Activated CD8-positive, alpha-beta memory T cell treated with anti-CD3 and anti-CD28 coated beads for 48 hours (primary cell): ENCODE results near the gene RETREG2.

Experiments
- DNase-seq, 3 experiments: peaks; one replicate each; pipeline ENCODE4 v3.0.0-alpha.2; 2020; ENCODE audit warnings: low read depth in 2 of 3, low spot score in 2 of 3

RETREG2 gene, protein sequence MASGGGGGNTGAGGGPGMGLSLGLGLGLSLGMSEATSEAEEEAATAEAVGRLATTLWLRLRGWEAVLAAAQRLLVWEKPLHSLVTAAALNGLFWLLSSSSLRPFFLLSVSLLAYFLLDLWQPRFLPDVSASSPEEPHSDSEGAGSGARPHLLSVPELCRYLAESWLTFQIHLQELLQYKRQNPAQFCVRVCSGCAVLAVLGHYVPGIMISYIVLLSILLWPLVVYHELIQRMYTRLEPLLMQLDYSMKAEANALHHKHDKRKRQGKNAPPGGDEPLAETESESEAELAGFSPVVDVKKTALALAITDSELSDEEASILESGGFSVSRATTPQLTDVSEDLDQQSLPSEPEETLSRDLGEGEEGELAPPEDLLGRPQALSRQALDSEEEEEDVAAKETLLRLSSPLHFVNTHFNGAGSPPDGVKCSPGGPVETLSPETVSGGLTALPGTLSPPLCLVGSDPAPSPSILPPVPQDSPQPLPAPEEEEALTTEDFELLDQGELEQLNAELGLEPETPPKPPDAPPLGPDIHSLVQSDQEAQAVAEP

DNA sequence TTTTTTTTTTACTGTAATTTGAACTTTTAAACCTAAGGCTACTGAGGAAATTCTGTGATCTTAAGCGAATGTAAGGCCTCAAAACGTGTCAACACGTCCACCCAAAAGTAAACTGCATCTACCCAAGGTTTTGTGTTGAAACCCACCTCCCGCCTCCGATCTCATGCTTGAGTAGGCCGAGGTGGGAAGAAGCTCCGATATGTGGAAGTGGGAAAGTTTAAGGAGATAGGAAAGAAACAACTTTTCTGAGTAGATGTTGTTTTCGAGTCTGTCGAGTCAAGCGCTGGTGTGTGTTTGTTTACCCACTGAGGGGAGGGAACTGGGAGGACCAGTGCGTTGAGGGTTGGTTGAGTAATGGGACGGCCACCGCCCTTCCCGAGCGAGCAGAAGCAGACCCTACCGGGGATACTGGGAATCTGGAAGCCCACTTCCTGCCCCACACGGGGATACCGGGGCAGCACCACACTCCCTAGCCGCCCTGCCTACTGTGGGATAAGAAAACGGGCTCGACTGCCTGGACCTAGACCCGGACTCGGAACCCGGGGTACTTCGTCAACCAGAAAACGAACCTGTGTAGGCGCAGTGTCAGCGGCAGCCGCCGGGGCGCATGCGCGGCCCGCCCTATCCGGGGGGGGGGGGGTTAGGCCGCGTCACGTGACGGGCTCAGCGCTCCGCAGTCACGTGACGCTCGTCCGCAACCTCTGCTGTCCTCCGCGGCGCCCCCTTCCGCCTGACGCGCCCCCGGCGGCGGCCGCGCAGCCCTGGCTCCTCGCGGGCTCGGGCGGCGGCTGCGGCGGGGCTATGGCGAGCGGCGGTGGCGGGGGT, at the start of gene RETREG2:
TSS of gene RETREG2 (plus strand) at position 724 of the 825 bp plus-strand sequence. CDS start at position 802, 78 bp downstream.
- DNase-seq: peak; percentile 62 to 67 (median 62)

GRCh38 chr2:219128396-219128795, 49.7 kb upstream of the RETREG2 start:
- no peak for DNase-seq

GRCh38 chr2:219129589-219129988, 48.5 kb upstream of the RETREG2 start:
- no peak for DNase-seq

DNA sequence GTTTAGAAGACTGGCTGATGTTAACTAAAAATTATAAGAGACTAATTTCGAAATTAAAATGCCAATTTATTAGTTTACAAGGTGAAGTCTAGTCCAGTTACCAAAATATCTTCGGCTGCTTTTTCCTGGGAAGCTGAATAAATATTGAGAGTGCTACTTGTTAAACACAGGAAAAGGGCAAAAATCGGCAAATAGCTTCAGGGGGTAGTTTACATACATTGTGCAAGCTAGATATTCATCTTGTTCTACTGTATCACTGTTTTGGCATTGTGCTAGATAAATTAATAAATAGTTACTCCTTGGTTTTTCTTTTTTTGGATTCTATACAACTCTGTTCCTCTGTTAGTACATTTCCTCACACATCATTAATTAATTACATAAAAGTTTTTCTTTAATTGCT, 46.7 kb upstream of the RETREG2 start:
- no peak for DNase-seq

DNA sequence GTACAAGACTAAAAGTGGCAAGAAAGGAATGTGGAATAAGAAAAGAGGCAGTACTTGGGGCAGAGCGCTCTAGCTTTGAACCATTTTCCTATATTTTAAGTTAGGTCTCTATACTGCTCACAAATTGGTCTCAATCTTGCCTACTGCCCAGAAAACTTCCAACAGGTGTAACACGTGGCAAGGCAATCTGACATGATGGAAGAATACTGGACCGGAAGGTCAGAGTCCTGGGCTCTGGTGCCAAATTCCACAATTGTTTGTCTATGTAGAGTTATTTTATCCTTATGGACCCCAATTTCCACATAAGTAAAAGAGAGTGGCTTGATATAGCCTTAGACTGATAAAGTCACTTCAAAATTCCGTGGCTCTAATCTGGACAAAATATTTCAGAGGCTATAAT, 46.3 kb upstream of the RETREG2 start:
- no peak for DNase-seq

- no peak for DNase-seq
Observed at GRCh38 chr2:219133976-219134375, 44.1 kb upstream of the RETREG2 start.

DNA sequence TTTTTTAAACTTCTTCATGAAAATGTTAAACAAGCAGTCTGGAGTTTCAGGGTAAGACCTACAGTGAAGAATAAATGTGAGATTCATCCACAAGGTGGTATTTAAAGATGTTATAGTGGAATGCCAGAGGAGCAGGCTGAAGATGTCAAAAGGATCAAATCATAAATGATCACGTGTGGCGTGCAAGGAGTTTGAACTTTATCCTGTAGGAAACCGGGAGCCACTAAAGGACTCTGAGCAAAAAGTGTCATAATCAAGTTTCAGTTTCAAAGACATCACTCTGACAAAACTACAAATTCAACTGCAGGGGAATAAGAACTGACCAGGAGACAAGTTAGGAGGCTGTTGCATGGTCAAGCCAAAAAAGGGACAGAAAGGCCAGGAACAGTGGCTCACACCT, 37.4 kb upstream of the RETREG2 start:
- DNase-seq: no peak

- DNase-seq: no peak
Observed at GRCh38 chr2:219142329-219142728, 35.7 kb upstream of the RETREG2 start.

- no peak for DNase-seq
Observed at GRCh38 chr2:219149667-219150066, 28.4 kb upstream of the RETREG2 start.

DNA sequence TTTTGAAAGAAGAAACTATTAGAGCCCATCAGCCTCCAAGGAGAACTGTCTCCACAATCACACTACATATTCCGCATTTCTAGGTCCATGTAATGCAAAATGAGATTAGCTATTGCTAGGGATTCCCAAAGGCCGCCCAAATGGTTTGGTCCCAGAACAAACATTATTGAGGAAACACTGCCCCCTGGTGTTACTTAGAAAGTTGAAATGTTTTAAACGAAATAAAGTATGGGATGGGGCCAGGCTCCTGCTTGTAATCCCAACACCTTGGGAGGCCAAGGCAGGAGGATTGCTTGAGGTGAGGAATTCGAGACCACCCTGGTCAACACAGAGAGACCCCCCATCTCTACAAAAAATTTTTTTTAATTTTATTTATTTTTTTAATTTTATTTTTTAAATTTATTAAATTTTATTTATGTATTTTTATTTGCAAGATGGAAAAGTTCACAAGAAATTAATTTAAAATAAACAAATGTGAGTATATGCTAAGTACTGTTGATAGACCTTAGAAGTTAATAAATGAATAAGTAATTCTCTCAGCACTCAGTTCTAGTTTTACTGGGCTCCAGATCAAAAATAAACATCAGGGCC, 22.9 kb upstream of the RETREG2 start:
- peak in 1 of 3 experiments; percentile 16 for DNase-seq

- DNase-seq: no peak
Observed at GRCh38 chr2:219157396-219157795, 20.7 kb upstream of the RETREG2 start.

DNA sequence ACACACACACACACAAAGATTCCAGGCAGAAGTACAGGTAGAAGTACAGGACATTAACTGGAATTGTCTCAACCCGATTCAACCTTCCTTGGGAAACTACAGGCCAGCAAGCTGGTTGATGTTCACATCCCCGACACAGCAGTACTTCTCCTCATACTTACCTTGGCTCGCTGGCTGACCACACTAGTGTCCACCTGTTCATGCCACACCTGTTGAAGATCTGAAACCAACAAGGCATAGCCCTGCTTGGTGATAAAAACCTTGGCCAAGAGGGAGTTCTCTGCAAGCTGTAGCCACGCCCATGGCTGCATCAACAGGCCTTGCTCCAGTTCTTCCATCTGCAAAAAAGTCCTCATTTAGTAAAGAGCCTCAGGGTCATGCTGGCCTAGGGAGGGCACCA, 20.1 kb upstream of the RETREG2 start:
- no peak for DNase-seq

DNA sequence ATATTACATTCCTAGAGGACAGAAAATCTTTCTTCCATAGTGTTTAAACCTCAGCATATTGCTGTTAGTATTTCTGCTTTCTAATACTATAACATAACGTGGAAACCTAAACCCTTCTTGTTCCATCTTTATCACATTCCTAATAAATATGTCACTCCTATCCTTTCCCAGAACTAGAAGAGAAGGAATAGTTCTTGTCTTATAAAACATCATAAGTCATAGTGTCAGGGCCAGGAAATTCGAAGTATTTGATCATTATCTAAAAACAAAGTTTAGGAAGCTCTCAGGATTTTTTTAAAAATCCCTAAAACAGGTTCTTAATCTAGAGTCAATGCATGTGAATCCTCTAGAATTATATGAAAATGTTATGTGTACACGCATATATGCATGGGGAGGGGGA, 19.5 kb upstream of the RETREG2 start:
- DNase-seq: no peak

- no peak for DNase-seq
Observed at GRCh38 chr2:219159771-219160185, 18.3 kb upstream of the RETREG2 start.

- peak; percentile 85 to 98 (median 89) for DNase-seq
Observed at GRCh38 chr2:219160186-219161017, 17.7 kb upstream of the RETREG2 start, which contains the start of gene NHEJ1. TSS of gene NHEJ1 (minus strand) at chr2:219160815. CDS start at chr2:219158362, 2,453 bp downstream.

GRCh38 chr2:219161097-219161496, 17.0 kb upstream of the RETREG2 start:
- no peak for DNase-seq

DNA sequence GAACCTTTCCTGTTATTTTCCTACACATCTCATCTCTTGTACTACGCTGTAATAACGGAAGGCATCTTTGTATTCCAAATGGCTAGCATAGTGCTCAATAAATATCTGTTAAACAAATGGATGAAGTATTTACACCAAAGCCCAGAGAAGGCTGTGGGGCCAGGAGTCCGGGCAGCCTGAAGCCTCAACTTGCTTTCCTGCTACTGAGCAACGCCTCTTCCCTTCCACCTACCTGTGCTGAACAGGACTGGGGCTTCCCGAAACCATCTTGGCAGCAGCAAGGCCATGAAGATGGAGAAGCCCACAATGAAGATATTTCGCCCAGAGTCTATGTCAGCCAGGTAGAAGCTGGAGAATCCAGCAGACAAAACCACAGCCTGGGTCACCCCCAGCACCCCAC, 14.9 kb upstream of the RETREG2 start:
- DNase-seq: no peak

DNA sequence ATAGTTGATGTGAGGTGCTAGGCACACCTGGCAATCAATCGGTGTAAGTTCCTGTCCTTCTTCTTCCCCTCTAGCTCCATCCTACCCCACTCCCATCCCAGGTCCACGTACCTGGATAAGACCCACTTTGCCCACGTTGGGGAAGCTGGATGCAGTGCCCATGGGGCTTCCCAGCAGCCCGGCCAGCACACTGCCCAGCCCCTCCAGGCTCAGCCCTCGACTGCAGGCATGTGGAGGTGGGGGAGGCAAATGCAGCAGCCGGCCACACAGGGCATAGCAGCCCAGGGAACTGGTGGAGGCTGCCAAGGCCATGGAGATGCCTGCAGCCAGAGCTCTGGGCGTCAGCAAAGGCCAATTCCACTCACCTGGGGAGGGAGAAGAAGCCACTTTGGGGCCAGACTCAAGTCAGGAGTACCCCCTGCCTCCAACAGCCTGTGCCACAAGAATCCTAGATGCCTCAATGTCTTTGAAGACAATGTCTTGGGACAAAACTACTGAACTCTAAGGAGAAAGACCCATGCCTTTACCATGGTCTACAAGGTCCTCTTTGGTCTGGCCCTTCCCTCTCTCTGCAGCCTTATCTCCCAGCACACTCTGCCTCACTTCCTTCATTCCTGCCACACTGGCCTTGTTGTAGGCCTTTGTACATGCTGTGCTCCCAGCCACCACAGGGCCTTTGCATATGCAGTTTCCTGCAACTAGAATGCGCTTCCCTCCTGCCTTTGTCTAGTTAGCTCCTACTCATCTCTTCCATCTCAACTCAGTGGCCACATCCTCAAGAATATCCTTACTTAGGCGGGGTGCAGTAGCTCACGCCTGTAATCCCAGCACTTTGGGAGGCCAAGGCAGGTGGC, 12.8 kb upstream of the RETREG2 start:
- no peak for DNase-seq

DNA sequence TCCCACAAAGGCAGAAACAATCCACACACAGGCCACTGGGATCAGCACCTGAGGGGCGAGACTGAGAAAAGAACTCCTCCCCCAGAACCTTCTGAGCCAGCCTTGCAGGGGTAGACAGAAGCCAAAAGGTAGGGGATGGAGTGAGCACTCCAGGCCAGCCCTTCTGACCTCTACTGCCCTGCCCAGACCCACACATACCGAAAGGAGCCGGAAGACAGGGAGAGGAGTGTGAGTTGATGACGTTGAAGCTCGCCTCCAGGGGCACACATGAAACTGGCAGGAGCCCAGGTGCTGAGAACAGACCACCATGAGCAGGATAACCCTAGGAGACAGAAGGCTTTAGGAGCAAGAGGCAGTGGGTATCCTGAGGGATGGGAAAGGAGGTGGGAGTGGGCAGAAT, 10.1 kb upstream of the RETREG2 start:
- no peak for DNase-seq

GRCh38 chr2:219168526-219168925, 9.5 kb upstream of the RETREG2 start:
- no peak for DNase-seq
